Common myeloid progenitor, CD34-positive (primary cell): ENCODE results near the gene NTN3. TPM values are rescaled to one million over a fixed set of nuclear protein-coding genes. Genes with fewer than 3 reads are reported as not detected.

Experiments
- CTCF ChIA-PET: fragments of 350-600 bp; sonication (Branson Sonifier 250); formaldehyde crosslinking; loops from one replicate; lab custom pipeline; 2021; ENCODE audit warnings: antibody characterized with exemption; lab: Charles Lee
- POLR2A ChIA-PET: fragments of 350-600 bp; sonication (Branson Sonifier 250); formaldehyde crosslinking; loops from one replicate; lab custom pipeline; 2021; ENCODE audit warnings: antibody characterized with exemption; lab: Charles Lee
- DNase-seq, 3 donors: peaks; one replicate each; pipeline versions ENCODE4 v3.0.0 to v3.0.0-alpha.2; 2013
- H3K27ac ChIP-seq, 2 experiments: 1 replicate in 1 of 2; 2 replicates in 1 of 2; pipeline ENCODE4 v1.7.0; 2013; ENCODE audit warnings: inconsistent platforms in 2 of 2, low read length in 2 of 2, mild to moderate bottlenecking in 2 of 2, low read depth in 1 of 2, moderate library complexity in 1 of 2; ENCODE audit not compliant: severe bottlenecking in 2 of 2, insufficient read depth in 1 of 2, poor library complexity in 1 of 2
- H3K27me3 ChIP-seq, 5 experiments: replicated peaks in 2 of 5; 1 replicate in 3 of 5; 2 replicates in 2 of 5; pipeline versions ENCODE4 v1.6.1 to v1.7.0; 2013; ENCODE audit warnings: low read length in 4 of 5, mild to moderate bottlenecking in 2 of 5, moderate library complexity in 2 of 5, inconsistent platforms in 1 of 5; ENCODE audit not compliant: insufficient read depth in 5 of 5, control insufficient read depth in 4 of 5
- H3K36me3 ChIP-seq, 4 experiments: 1 replicate in 2 of 4; 2 replicates in 2 of 4; pipeline versions ENCODE4 v1.6.1 to v1.7.0; 2013; ENCODE audit warnings: low read length in 3 of 4, control low read depth in 1 of 4, mild to moderate bottlenecking in 1 of 4; ENCODE audit not compliant: control insufficient read depth in 4 of 4, insufficient read depth in 4 of 4
- H3K4me1 ChIP-seq, 4 experiments: 1 replicate in 3 of 4; 2 replicates in 1 of 4; pipeline versions ENCODE4 v1.6.1 to v1.7.1; 2013; ENCODE audit warnings: low read length in 3 of 4, mild to moderate bottlenecking in 3 of 4, control low read depth in 1 of 4, inconsistent platforms in 1 of 4, moderate library complexity in 1 of 4; ENCODE audit not compliant: control insufficient read depth in 4 of 4, insufficient read depth in 4 of 4; ENCODE audit errors: control extremely low read depth in 1 of 4
- H3K4me3 ChIP-seq, 7 experiments: 1 replicate in 4 of 7; 2 replicates in 3 of 7; pipeline versions ENCODE4 v1.5.1 to v1.7.0; 2013; ENCODE audit warnings: mild to moderate bottlenecking in 7 of 7, low read length in 6 of 7, moderate library complexity in 6 of 7, inconsistent platforms in 2 of 7, low read depth in 2 of 7, control low read depth in 1 of 7; ENCODE audit not compliant: insufficient read depth in 4 of 7, control insufficient read depth in 1 of 7; ENCODE audit errors: extremely low read depth in 1 of 7
- H3K9me3 ChIP-seq, 5 experiments: 1 replicate in 4 of 5; 2 replicates in 1 of 5; pipeline versions ENCODE4 v1.6.1 to v1.7.1; 2013; ENCODE audit warnings: low read length in 4 of 5, mild to moderate bottlenecking in 2 of 5, inconsistent platforms in 1 of 5, low read depth in 1 of 5, moderate library complexity in 1 of 5; ENCODE audit not compliant: control insufficient read depth in 4 of 5, insufficient read depth in 2 of 5; ENCODE audit errors: control extremely low read depth in 1 of 5
- WGBS: methylation state at CpG from one replicate; pipeline ENCODE4 v1.1.5; 2013; ENCODE audit not compliant: insufficient coverage; 5-methylcytosine and 5-hydroxymethylcytosine counted together
- polyA plus RNA-seq: library from polyadenylated mRNA; unstranded; fragments of 120-200 nt; gene quantifications from one replicate; pipeline ENCODE4 v1.2.1, GENCODE V29; 2013

Gene NTN3
- polyA plus RNA-seq = 0.04 TPM

- DNase-seq = peak in 2 of 3 donors; percentile 26 to 27
- Histone ChIP-seq H3K27ac (no peak within 1 kb of the TSS), H3K9me3 (no peaks in the 10 kb centered on the region), H3K36me3 (no peaks in the 10 kb centered on the region), H3K4me3 (peak within 1 kb of the TSS in 3 of 7 experiments; percentile 28 to 58 (median 43)), H3K27me3 (peaks cover 0 to 51% (median 19%) of the 10 kb centered on the region in 5 experiments), H3K4me1 (peaks cover 3 to 69% (median 61%) of the 10 kb centered on the region in 4 experiments)
- CTCF ChIA-PET = interaction anchor here (0.8 to 1.6 kb wide), 4 partner anchors 9 to 16 kb away, joined by 3 to 5 read pairs (median 3); no protein-coding TSS in a partner anchor
- POLR2A ChIA-PET = interaction anchor here (0.7 kb wide), 1 partner anchor 15 kb away, joined by 3 read pairs; no protein-coding TSS in a partner anchor
- 0% methylated on average over 33 of the region's 59 CpGs for WGBS
Measured at GRCh38 chr16:2471016-2471652, at the start of gene NTN3. Gene NTN3 (plus strand): TSS chr16:2471297. CDS start chr16:2471702, 405 bp downstream.

- Histone ChIP-seq H3K4me3 (no peak overlapping the region), H3K4me1 (peaks cover 0 to 2% (median 0%) of the 10 kb centered on the region in 4 experiments), H3K27ac (no peak overlapping the region), H3K36me3 (no peaks in the 10 kb centered on the region), H3K9me3 (no peaks in the 10 kb centered on the region), H3K27me3 (peaks cover 0 to 2% (median 0%) of the 10 kb centered on the region in 5 experiments)
- ChIA-PET CTCF (interaction anchor here (0.8 to 1.9 kb wide), 3 partner anchors 9 to 79 kb away, joined by 3 to 6 read pairs (median 3); no protein-coding TSS in a partner anchor), POLR2A (no interaction called here)
- DNase-seq = no peak
- WGBS = 90% methylated on average over 7 of the region's 7 CpGs
Measured at GRCh38 chr16:2422123-2422867, 48.8 kb upstream of the NTN3 start.

- H3K4me1 ChIP-seq = peaks cover 0 to 11% (median 8%) of the 10 kb centered on the region in 4 experiments
Measured at GRCh38 chr16:2424061-2425007, 46.8 kb upstream of the NTN3 start.

GRCh38 chr16:2425008-2425518 is 46.0 kb upstream of the NTN3 start:
- H3K4me3 ChIP-seq = no peak overlapping the region
- WGBS = 96% methylated on average over 9 of the region's 9 CpGs
- H3K9me3 ChIP-seq = no peaks in the 10 kb centered on the region
- DNase-seq = no peak
- H3K4me1 ChIP-seq = peaks cover 0 to 17% (median 13%) of the 10 kb centered on the region in 4 experiments
- no peaks in the 10 kb centered on the region for H3K36me3 ChIP-seq
- H3K27ac ChIP-seq = no peak overlapping the region
- CTCF ChIA-PET = no interaction called here
- POLR2A ChIA-PET = no interaction called here
- H3K27me3 ChIP-seq = peaks cover 0 to 2% (median 0%) of the 10 kb centered on the region in 5 experiments

More at GRCh38 chr16:2424061-2425007, 46.8 kb upstream of the NTN3 start:
- no peak overlapping the region for H3K27ac ChIP-seq
- no peak overlapping the region for H3K4me3 ChIP-seq
- no peak for DNase-seq
- 98% methylated on average over 23 of the region's 25 CpGs for WGBS
- CTCF ChIA-PET = interaction anchor here (0.7 kb wide), 1 partner anchor 33 kb away, joined by 3 read pairs; no protein-coding TSS in a partner anchor
- no peaks in the 10 kb centered on the region for H3K9me3 ChIP-seq
- no peaks in the 10 kb centered on the region for H3K36me3 ChIP-seq
- H3K27me3 ChIP-seq = peaks cover 0 to 2% (median 0%) of the 10 kb centered on the region in 5 experiments
- POLR2A ChIA-PET = no interaction called here

- H3K27me3 ChIP-seq = no peaks in the 10 kb centered on the region
- 97% methylated on average over 11 of the region's 13 CpGs for WGBS
- H3K36me3 ChIP-seq = no peaks in the 10 kb centered on the region
- H3K4me3 ChIP-seq = no peak overlapping the region
- no peaks in the 10 kb centered on the region for H3K9me3 ChIP-seq
- peaks cover 0 to 23% (median 21%) of the 10 kb centered on the region in 4 experiments for H3K4me1 ChIP-seq
- CTCF ChIA-PET = interaction anchor here (0.6 kb wide), 1 partner anchor 15 kb away, joined by 4 read pairs; no protein-coding TSS in a partner anchor
- no peak overlapping the region for H3K27ac ChIP-seq
- POLR2A ChIA-PET = no interaction called here
- no peak for DNase-seq
Measured at GRCh38 chr16:2425825-2426430, 45.2 kb upstream of the NTN3 start.

- ChIA-PET CTCF (interaction anchor here (0.7 to 1.6 kb wide), 2 partner anchors 61 to 87 kb away, joined by 4 to 7 read pairs; partner anchors contain the start of gene ABCA3), POLR2A (no interaction called here)
- peaks cover 0 to under 1% (median under 1%) of the 10 kb centered on the region in 4 experiments for H3K36me3 ChIP-seq
- no peak overlapping the region for H3K27ac ChIP-seq
- H3K4me1 ChIP-seq = peaks cover 0 to 27% (median 22%) of the 10 kb centered on the region in 4 experiments
- DNase-seq = no peak
- WGBS = 100% methylated on average over 6 of the region's 6 CpGs
- no peaks in the 10 kb centered on the region for H3K27me3 ChIP-seq
- no peaks in the 10 kb centered on the region for H3K9me3 ChIP-seq
- H3K4me3 ChIP-seq = no peak overlapping the region
Measured at GRCh38 chr16:2426941-2427361, 44.1 kb upstream of the NTN3 start.
